Measurements from ENCODE around the gene AUH. TPM values are rescaled to one million over a fixed set of nuclear protein-coding genes. Genes with fewer than 3 reads are reported as not detected.

AUH gene
- total and polyA plus RNA-seq, 5 donors: 19.1 to 29.0 (median 26.9) TPM

- 100% methylated on average over 1 of the region's 1 CpG for whole genome bisulfite sequencing
- DNase-seq (no peak), ATAC-seq (peak in 1 of 2 donors; percentile 48)
- intact Hi-C loops (cut with DNase I): no loop called here
- Histone ChIP-seq H3K4me3 (ENCODE audit: low read length) (no peak overlapping the region), H3K27me3 (ENCODE audit: control insufficient read depth, insufficient read depth) (no peaks in the 10 kb centered on the region), H3K9me3 (ENCODE audit: control insufficient read depth, low read length) (no peaks in the 10 kb centered on the region), H3K27ac (ENCODE audit: low read length) (no peak overlapping the region), H3K4me1 (ENCODE audit: control insufficient read depth, insufficient read depth, low read length) (peaks cover 3% of the 10 kb centered on the region)
Observed at GRCh38 chr9:91340395-91340967, 21.2 kb downstream of the AUH start.

GRCh38 chr9:91338681-91339080 lies 23.0 kb downstream of the AUH start:
- Histone ChIP-seq H3K9me3 (ENCODE audit: control insufficient read depth, low read length) (no peaks in the 10 kb centered on the region), H3K27me3 (ENCODE audit: control insufficient read depth, insufficient read depth) (no peaks in the 10 kb centered on the region), H3K27ac (ENCODE audit: low read length) (no peak overlapping the region), H3K4me3 (ENCODE audit: low read length) (no peak overlapping the region), H3K4me1 (ENCODE audit: control insufficient read depth, insufficient read depth, low read length) (peaks cover 8% of the 10 kb centered on the region)
- DNase-seq (no peak), ATAC-seq (no peak)
- intact Hi-C loops (cut with DNase I): no loop called here

GRCh38 chr9:91336786-91337185 lies 24.9 kb downstream of the AUH start:
- no peak for ATAC-seq
- Histone ChIP-seq H3K4me1 (ENCODE audit: control insufficient read depth, insufficient read depth, low read length) (peaks cover 10% of the 10 kb centered on the region), H3K27ac (ENCODE audit: low read length) (no peak overlapping the region), H3K9me3 (ENCODE audit: control insufficient read depth, low read length) (no peaks in the 10 kb centered on the region), H3K27me3 (ENCODE audit: control insufficient read depth, insufficient read depth) (no peaks in the 10 kb centered on the region), H3K4me3 (ENCODE audit: low read length) (no peak overlapping the region)
- intact Hi-C loops (cut with DNase I): no loop called here
- 93% methylated on average over 1 of the region's 1 CpG for WGBS
- no peak for DNase-seq

- no peaks in the 10 kb centered on the region for H3K9me3 ChIP-seq (ENCODE audit: control insufficient read depth, low read length)
- H3K27ac ChIP-seq (ENCODE audit: low read length): no peak overlapping the region
- WGBS: 90% methylated on average over 4 of the region's 4 CpGs
- no peak overlapping the region for H3K4me3 ChIP-seq (ENCODE audit: low read length)
- H3K4me1 ChIP-seq (ENCODE audit: control insufficient read depth, insufficient read depth, low read length): peaks cover 7% of the 10 kb centered on the region
- ATAC-seq (peak in 1 of 2 donors; percentile 32), DNase-seq (no peak)
- H3K27me3 ChIP-seq (ENCODE audit: control insufficient read depth, insufficient read depth): no peaks in the 10 kb centered on the region
- intact Hi-C loops (cut with DNase I): no loop called here
Observed at GRCh38 chr9:91334053-91334452, 27.7 kb downstream of the AUH start.

GRCh38 chr9:91333551-91333950 lies 28.2 kb downstream of the AUH start:
- 80% methylated on average over 1 of the region's 1 CpG for WGBS
- H3K4me3 ChIP-seq (ENCODE audit: low read length): no peak overlapping the region
- no peaks in the 10 kb centered on the region for H3K27me3 ChIP-seq (ENCODE audit: control insufficient read depth, insufficient read depth)
- H3K9me3 ChIP-seq (ENCODE audit: control insufficient read depth, low read length): no peaks in the 10 kb centered on the region
- no peak overlapping the region for H3K27ac ChIP-seq (ENCODE audit: low read length)
- intact Hi-C loops (cut with DNase I): no loop called here
- DNase-seq (no peak), ATAC-seq (no peak)
- peaks cover 7% of the 10 kb centered on the region for H3K4me1 ChIP-seq (ENCODE audit: control insufficient read depth, insufficient read depth, low read length)

GRCh38 chr9:91332546-91333231 lies 29.0 kb downstream of the AUH start:
- Histone ChIP-seq H3K9me3 (ENCODE audit: control insufficient read depth, low read length) (no peaks in the 10 kb centered on the region), H3K27me3 (ENCODE audit: control insufficient read depth, insufficient read depth) (no peaks in the 10 kb centered on the region), H3K4me1 (ENCODE audit: control insufficient read depth, insufficient read depth, low read length) (peaks cover 7% of the 10 kb centered on the region), H3K27ac (ENCODE audit: low read length) (peak overlapping the region; percentile 30), H3K4me3 (ENCODE audit: low read length) (no peak overlapping the region)
- intact Hi-C loops (cut with DNase I): no loop called here
- ATAC-seq (peak in 1 of 2 donors; percentile 90), DNase-seq (peak in 1 of 3 donors; percentile 28)
- 54% methylated on average over 12 of the region's 12 CpGs for WGBS

GRCh38 chr9:91331849-91332248 lies 29.9 kb downstream of the AUH start:
- intact Hi-C loops (cut with DNase I): no loop called here
- no peak overlapping the region for H3K4me3 ChIP-seq (ENCODE audit: low read length)
- H3K9me3 ChIP-seq (ENCODE audit: control insufficient read depth, low read length): no peaks in the 10 kb centered on the region
- no peaks in the 10 kb centered on the region for H3K27me3 ChIP-seq (ENCODE audit: control insufficient read depth, insufficient read depth)
- WGBS: 93% methylated on average over 7 of the region's 7 CpGs
- DNase-seq (no peak), ATAC-seq (no peak)
- H3K27ac ChIP-seq (ENCODE audit: low read length): no peak overlapping the region
- peaks cover 7% of the 10 kb centered on the region for H3K4me1 ChIP-seq (ENCODE audit: control insufficient read depth, insufficient read depth, low read length)

- Histone ChIP-seq H3K27ac (ENCODE audit: low read length) (no peak overlapping the region), H3K9me3 (ENCODE audit: control insufficient read depth, low read length) (no peaks in the 10 kb centered on the region), H3K4me1 (ENCODE audit: control insufficient read depth, insufficient read depth, low read length) (peaks cover 2% of the 10 kb centered on the region), H3K4me3 (ENCODE audit: low read length) (no peak overlapping the region), H3K27me3 (ENCODE audit: control insufficient read depth, insufficient read depth) (no peaks in the 10 kb centered on the region)
- WGBS: 90% methylated on average over 6 of the region's 6 CpGs
- intact Hi-C loops (cut with DNase I): no loop called here
- no peak for ATAC-seq
- DNase-seq: no peak
Observed at GRCh38 chr9:91328186-91328585, 33.5 kb downstream of the AUH start.

GRCh38 chr9:91321691-91322090 lies 40.0 kb downstream of the AUH start:
- ATAC-seq: no peak
- Histone ChIP-seq H3K4me1 (ENCODE audit: control insufficient read depth, insufficient read depth, low read length) (no peaks in the 10 kb centered on the region), H3K9me3 (ENCODE audit: control insufficient read depth, low read length) (no peaks in the 10 kb centered on the region), H3K27me3 (ENCODE audit: control insufficient read depth, insufficient read depth) (no peaks in the 10 kb centered on the region), H3K4me3 (ENCODE audit: low read length) (no peak overlapping the region), H3K27ac (ENCODE audit: low read length) (no peak overlapping the region)
- no peak for DNase-seq
- intact Hi-C loops (cut with DNase I): no loop called here

GRCh38 chr9:91320299-91320698 lies 41.4 kb downstream of the AUH start:
- intact Hi-C loops (cut with DNase I): no loop called here

GRCh38 chr9:91316093-91316492 lies 45.6 kb downstream of the AUH start:
- Histone ChIP-seq H3K27me3 (ENCODE audit: control insufficient read depth, insufficient read depth) (no peaks in the 10 kb centered on the region), H3K4me1 (ENCODE audit: control insufficient read depth, insufficient read depth, low read length) (no peaks in the 10 kb centered on the region), H3K9me3 (ENCODE audit: control insufficient read depth, low read length) (no peaks in the 10 kb centered on the region), H3K27ac (ENCODE audit: low read length) (no peak overlapping the region), H3K4me3 (ENCODE audit: low read length) (no peak overlapping the region)
- intact Hi-C loops (cut with DNase I): no loop called here
- no peak for ATAC-seq
- no peak for DNase-seq
- whole genome bisulfite sequencing: 92% methylated on average over 1 of the region's 1 CpG

More at GRCh38 chr9:91320299-91320698, 41.4 kb downstream of the AUH start:
- H3K4me1 ChIP-seq (ENCODE audit: control insufficient read depth, insufficient read depth, low read length): no peaks in the 10 kb centered on the region
- DNase-seq (no peak), ATAC-seq (no peak)
- no peak overlapping the region for H3K4me3 ChIP-seq (ENCODE audit: low read length)
- WGBS: 88% methylated on average over 4 of the region's 4 CpGs
- no peak overlapping the region for H3K27ac ChIP-seq (ENCODE audit: low read length)
- no peaks in the 10 kb centered on the region for H3K9me3 ChIP-seq (ENCODE audit: control insufficient read depth, low read length)
- H3K27me3 ChIP-seq (ENCODE audit: control insufficient read depth, insufficient read depth): no peaks in the 10 kb centered on the region

All from right cardiac atrium (tissue), 5 donors.